Liver (tissue), 9 donors: ENCODE data around the gene DGKQ. TPM values are rescaled to one million over a fixed set of nuclear protein-coding genes. Genes with fewer than 3 reads are reported as not detected.
A peak's percentile ranks its signal among the peaks of the same experiment; 100 is the strongest.

Experiments
- DNase-seq: peaks from one replicate; pipeline ENCODE4 v3.0.0-alpha.2; 2017; ENCODE audit warnings: low spot score
- H3K27ac ChIP-seq, 2 donors: one replicate each; pipeline ENCODE4 v1.7.0; 2013; ENCODE audit warnings: inconsistent platforms in 2 of 2, low read length in 2 of 2, control low read depth in 1 of 2, low read depth in 1 of 2, mild to moderate bottlenecking in 1 of 2
- H3K27me3 ChIP-seq, 4 donors: one replicate each; pipeline versions ENCODE4 v1.6.1 to v1.7.0; 2013; ENCODE audit warnings: low read length in 3 of 4, inconsistent platforms in 1 of 4, mild to moderate bottlenecking in 1 of 4, moderate library complexity in 1 of 4; ENCODE audit not compliant: control insufficient read depth in 4 of 4, insufficient read depth in 4 of 4
- H3K36me3 ChIP-seq, 4 donors: one replicate each; pipeline versions ENCODE4 v1.6.1 to v1.7.0; 2013; ENCODE audit warnings: low read length in 3 of 4, mild to moderate bottlenecking in 3 of 4, low read depth in 1 of 4, moderate library complexity in 1 of 4; ENCODE audit not compliant: control insufficient read depth in 4 of 4, insufficient read depth in 3 of 4
- H3K4me1 ChIP-seq, 4 donors: one replicate each; pipeline versions ENCODE4 v1.6.1 to v1.7.0; 2013; ENCODE audit warnings: low read length in 3 of 4, mild to moderate bottlenecking in 3 of 4, moderate library complexity in 1 of 4; ENCODE audit not compliant: control insufficient read depth in 4 of 4, insufficient read depth in 4 of 4
- H3K4me3 ChIP-seq, 3 donors: one replicate each; pipeline versions ENCODE4 v1.6.1 to v1.7.0; 2013; ENCODE audit warnings: low read length in 3 of 3, control low read depth in 1 of 3, low read depth in 1 of 3, mild to moderate bottlenecking in 1 of 3
- H3K9ac ChIP-seq, 2 donors: one replicate each; pipeline ENCODE4 v1.7.0; 2013; ENCODE audit warnings: low read length in 2 of 2, mild to moderate bottlenecking in 2 of 2, moderate library complexity in 2 of 2, control low read depth in 1 of 2, low read depth in 1 of 2
- H3K9me3 ChIP-seq, 4 donors: one replicate each; pipeline versions ENCODE4 v1.6.1 to v1.7.0; 2013; ENCODE audit warnings: low read length in 3 of 4; ENCODE audit not compliant: control insufficient read depth in 4 of 4
- ATF3 ChIP-seq: IDR thresholded peaks from 2 replicates; pipeline ENCODE4 v1.6.1; 2016; ENCODE audit warnings: antibody characterized with exemption
- CTCF ChIP-seq: fragments of 150-350 bp; IDR thresholded peaks from 2 replicates; pipeline ENCODE4 v1.5.1; 2017; ENCODE audit warnings: improper control_type of control experiment, low read depth, low read length; ENCODE audit not compliant: missing input control
- EGR1 ChIP-seq, 2 donors: IDR thresholded peaks; 2 replicates each; pipeline ENCODE4 v1.6.1; 2016 to 2018; ENCODE audit warnings: antibody characterized with exemption in 2 of 2, low read depth in 2 of 2
- FOXA1 ChIP-seq: IDR thresholded peaks from 2 replicates; pipeline ENCODE4 v1.6.1; 2016; ENCODE audit warnings: antibody characterized with exemption
- FOXA2 ChIP-seq: IDR thresholded peaks from 2 replicates; pipeline ENCODE4 v1.6.1; 2016; ENCODE audit warnings: antibody characterized with exemption
- HNF4A ChIP-seq, 2 donors: conservative IDR thresholded peaks; 2 replicates each; pipeline ENCODE4 v1.6.1; 2016; ENCODE audit warnings: antibody characterized with exemption in 2 of 2, mild to moderate bottlenecking in 2 of 2
- HNF4G ChIP-seq: IDR thresholded peaks from 2 replicates; pipeline ENCODE4 v1.6.1; 2016; ENCODE audit warnings: antibody characterized with exemption
- JUND ChIP-seq, 2 donors: IDR thresholded peaks; 2 replicates each; pipeline ENCODE4 v1.6.1; 2016; ENCODE audit warnings: antibody characterized with exemption in 2 of 2
- MAX ChIP-seq: IDR thresholded peaks from 2 replicates; pipeline ENCODE4 v1.6.1; 2016; ENCODE audit warnings: antibody characterized with exemption
- NR2F2 ChIP-seq: IDR thresholded peaks from 2 replicates; pipeline ENCODE4 v1.6.1; 2016; ENCODE audit warnings: antibody characterized with exemption
- RAD21 ChIP-seq, 2 donors: IDR thresholded peaks; 2 replicates each; pipeline ENCODE4 v1.6.1; 2016; ENCODE audit warnings: antibody characterized with exemption in 2 of 2, mild to moderate bottlenecking in 2 of 2
- REST ChIP-seq: IDR thresholded peaks from 2 replicates; pipeline ENCODE4 v1.6.1; 2016; ENCODE audit warnings: antibody characterized with exemption, mild to moderate bottlenecking
- RXRA ChIP-seq, 2 donors: IDR thresholded peaks; 2 replicates each; pipeline ENCODE4 v1.6.1; 2017 to 2018; ENCODE audit warnings: antibody characterized with exemption in 2 of 2, mild to moderate bottlenecking in 1 of 2
- SP1 ChIP-seq: IDR thresholded peaks from 2 replicates; pipeline ENCODE4 v1.6.1; 2018; ENCODE audit warnings: antibody characterized with exemption, mild to moderate bottlenecking
- TAF1 ChIP-seq: conservative IDR thresholded peaks from 2 replicates; pipeline ENCODE4 v1.6.1; 2016; ENCODE audit warnings: antibody characterized with exemption, mild to moderate bottlenecking
- YY1 ChIP-seq: IDR thresholded peaks from 2 replicates; pipeline ENCODE4 v1.6.1; 2016; ENCODE audit warnings: antibody characterized with exemption, mild to moderate bottlenecking
- ZBTB33 ChIP-seq: IDR thresholded peaks from 2 replicates; pipeline ENCODE4 v1.6.1; 2016; ENCODE audit warnings: antibody characterized with exemption
- WGBS: extraction: QIAGEN DNeasy Blood & Tissue Kit; methylation state at CpG from one replicate; pipeline ENCODE4 v1.1.7; 2013; 5-methylcytosine and 5-hydroxymethylcytosine counted together
- polyA plus RNA-seq, 2 donors: library from polyadenylated mRNA; stranded (reverse) in 1 of 2; unstranded in 1 of 2; fragments of 200-250 nt in 1 of 2; fragments of >200 nt in 1 of 2; fragmentation: Nextera tagmentation in 1 of 2; extraction: Ambion mirVana in 1 of 2; gene quantifications; one replicate each; pipeline versions ENCODE4 v1.2.1 to v1.2.3, GENCODE V29; 2013 to 2015
- total RNA-seq, 2 donors: library from RNA; depleted of rRNA; stranded (reverse); fragments of >200 nt; gene quantifications; one replicate each; pipeline ENCODE4 v1.2.3, GENCODE V29; 2014
- donor health status: healthy.
- donor health status: healthy.
- donor health status: healthy.
- donor health status: healthy.
- donor health status: healthy.

Gene DGKQ
- total and polyA plus RNA-seq, 4 donors: 1.5 to 8.8 (median 3.6) TPM

GRCh38 chr4:991451-992296, 18.3 kb upstream of the DGKQ start:
- Histone ChIP-seq H3K9me3 (no peaks in the 10 kb centered on the region), H3K27ac (peak overlapping the region; percentile 92 to 99), H3K9ac (peak overlapping the region; percentile 24 to 99), H3K36me3 (peaks cover 0 to 8% (median 4%) of the 10 kb centered on the region in 4 donors), H3K4me1 (peaks cover 10 to 52% (median 30%) of the 10 kb centered on the region in 4 donors), H3K27me3 (no peaks in the 10 kb centered on the region), H3K4me3 (peak overlapping the region; percentile 53 to 77 (median 60))
- 74% methylated on average over 50 of the region's 50 CpGs for WGBS
- no peak for TF ChIP-seq SP1
- TF ChIP-seq EGR1 (IDR thresholded peaks at IDR 0.05; ENCODE audit: low read depth in 2 of 2): no peak
- TF ChIP-seq ATF3: no peak
- no peak for TF ChIP-seq FOXA2
- TF ChIP-seq MAX: no peak
- no peak for TF ChIP-seq REST
- no peak for TF ChIP-seq CTCF
- DNase-seq: no peak

GRCh38 chr4:990746-991367, 17.5 kb upstream of the DGKQ start:
- H3K4me3 ChIP-seq: no peak overlapping the region
- no peaks in the 10 kb centered on the region for H3K9me3 ChIP-seq
- H3K36me3 ChIP-seq: peaks cover 0 to 8% (median 4%) of the 10 kb centered on the region in 4 donors
- H3K27me3 ChIP-seq: no peaks in the 10 kb centered on the region
- H3K27ac ChIP-seq: peak overlapping the region in 1 of 2 donors; percentile 99
- WGBS: 94% methylated on average over 26 of the region's 26 CpGs
- no peak for DNase-seq
- peak overlapping the region in 1 of 2 donors; percentile 99 for H3K9ac ChIP-seq
- peaks cover 13 to 58% (median 35%) of the 10 kb centered on the region in 4 donors for H3K4me1 ChIP-seq
- TF ChIP-seq RAD21 (IDR thresholded peaks at IDR 0.05): no peak
- no peak for TF ChIP-seq ATF3
- TF ChIP-seq SP1: no peak
- TF ChIP-seq YY1: no peak
- TF ChIP-seq CTCF: no peak
- no peak for TF ChIP-seq FOXA2
- TF ChIP-seq FOXA1: no peak
- no peak for TF ChIP-seq ZBTB33
- TF ChIP-seq NR2F2: no peak
- no peak for TF ChIP-seq RXRA (IDR thresholded peaks at IDR 0.05)
- TF ChIP-seq EGR1 (IDR thresholded peaks at IDR 0.05; ENCODE audit: low read depth in 2 of 2): no peak
- no peak for TF ChIP-seq JUND (IDR thresholded peaks at IDR 0.05)
- no peak for TF ChIP-seq MAX
- no peak for TF ChIP-seq TAF1
- TF ChIP-seq HNF4G: no peak
- TF ChIP-seq HNF4A (conservative IDR thresholded peaks at IDR 0.05): no peak
